Tibial nerve (tissue), 4 donors: ENCODE results near the gene GP1BA. TPM values are rescaled to one million over a fixed set of nuclear protein-coding genes. Genes with fewer than 3 reads are reported as not detected.

Experiments
- DNase-seq, 2 donors: peaks; one replicate each; pipeline ENCODE4 v3.0.0-alpha.2; 2019; ENCODE audit warnings: low spot score in 2 of 2
- H3K27ac ChIP-seq, 4 donors: fragments of 200-600 bp; sonication (generic) in 3 of 4; one replicate each; pipeline ENCODE4 v1.5.1; 2017 to 2019; ENCODE audit warnings: mild to moderate bottlenecking in 1 of 4
- H3K27me3 ChIP-seq, 2 donors: fragments of 200-600 bp; sonication (generic) in 1 of 2; one replicate each; pipeline versions ENCODE4 v1.5.1 to v1.6.0; 2017 to 2019
- H3K36me3 ChIP-seq, 3 donors: fragments of 200-600 bp; sonication (generic); one replicate each; pipeline ENCODE4 v1.5.1; 2018 to 2019
- H3K4me1 ChIP-seq, 4 donors: fragments of 200-600 bp; sonication (generic) in 3 of 4; one replicate each; pipeline ENCODE4 v1.5.1; 2017 to 2019
- H3K4me3 ChIP-seq, 4 donors: fragments of 200-600 bp; sonication (generic) in 3 of 4; one replicate each; pipeline ENCODE4 v1.5.1; 2017 to 2019; ENCODE audit warnings: mild to moderate bottlenecking in 1 of 4, moderate library complexity in 1 of 4
- H3K9me3 ChIP-seq, 4 donors: fragments of 200-600 bp; sonication (generic) in 3 of 4; one replicate each; pipeline ENCODE4 v1.5.1; 2017 to 2019
- CTCF ChIP-seq, 5 experiments: fragments of 200-600 bp in 3 of 5; fragments of 450-650 bp in 2 of 5; sonication (generic) in 3 of 5; IDR thresholded peaks; one replicate each; pipeline ENCODE4 v1.5.1; 2016 to 2019; ENCODE audit warnings: antibody characterized with exemption in 5 of 5, mild to moderate bottlenecking in 3 of 5, moderate library complexity in 2 of 5
- EP300 ChIP-seq, 2 donors: sonication (generic); formaldehyde crosslinking; IDR thresholded peaks; one replicate each; pipeline ENCODE4 v1.6.1; 2017; ENCODE audit warnings: antibody characterized with exemption in 2 of 2, mild to moderate bottlenecking in 1 of 2
- POLR2A ChIP-seq, 2 donors: fragments of 450-650 bp; IDR thresholded peaks; one replicate each; pipeline ENCODE4 v1.6.1; 2017; ENCODE audit warnings: antibody characterized with exemption in 2 of 2, mild to moderate bottlenecking in 2 of 2, moderate library complexity in 2 of 2
- WGBS, 2 donors: methylation state at CpG; one replicate each; pipeline ENCODE4 v1.1.5; 2018; 5-methylcytosine and 5-hydroxymethylcytosine counted together
- small RNA-seq: library from RNA; depleted of rRNA; stranded (forward); fragments of <200 nt; gene quantifications from one replicate; pipeline ENCODE3, GENCODE V24; 2016
- total RNA-seq, 4 donors: library from RNA; depleted of rRNA; stranded (reverse); fragments of >200 nt; gene quantifications; one replicate each; pipeline ENCODE4 v1.1.0, GENCODE V29; 2016

Gene GP1BA
- total RNA-seq, 4 donors from 2014 or later = not detected

- TF ChIP-seq EP300 (IDR thresholded peaks at IDR 0.05) = no peak
- peak; percentile 68 to 75 (median 73) for TF ChIP-seq CTCF (IDR thresholded peaks at IDR 0.05)
- Histone ChIP-seq H3K4me3 (no peak overlapping the region), H3K4me1 (peaks cover 0 to 12% (median 0%) of the 10 kb centered on the region in 4 donors), H3K36me3 (peaks cover 2 to 95% (median 16%) of the 10 kb centered on the region in 3 donors), H3K27ac (no peak overlapping the region), H3K27me3 (no peaks in the 10 kb centered on the region), H3K9me3 (no peaks in the 10 kb centered on the region)
- peak in 1 of 2 donors; percentile 71 for DNase-seq
- 41 to 43% methylated on average over 6 of the region's 6 CpGs for WGBS, 2 donors
Measured at GRCh38 chr17:4980644-4981216, 48.7 kb downstream of the GP1BA start.

GRCh38 chr17:4982305-4982704 is 50.2 kb downstream of the GP1BA start:
- Histone ChIP-seq H3K36me3 (peaks cover 2 to 81% (median 16%) of the 10 kb centered on the region in 3 donors), H3K27me3 (no peaks in the 10 kb centered on the region), H3K9me3 (no peaks in the 10 kb centered on the region), H3K4me1 (peaks cover 0 to 25% (median 9%) of the 10 kb centered on the region in 4 donors), H3K4me3 (no peak overlapping the region), H3K27ac (no peak overlapping the region)
- WGBS, 2 donors = 43 to 56% methylated on average over 5 of the region's 5 CpGs
- no peak for TF ChIP-seq POLR2A (IDR thresholded peaks at IDR 0.05)
- TF ChIP-seq EP300 (IDR thresholded peaks at IDR 0.05) = no peak
- no peak for TF ChIP-seq CTCF (IDR thresholded peaks at IDR 0.05)
- DNase-seq = no peak

Small RNA genes within 50 kb of the gene (small RNA-seq; reads per million reads assigned to genes)
- gene MIR6864 (not detected), gene MIR6865 (not detected)

Other genes with a start within 250 kb of the GP1BA start
- gene PELP1, start 228.1 kb upstream of the GP1BA start, total RNA-seq = 10 to 100 TPM; 27.1 to 95.1 (median 29.1) TPM
- 100 to 1,000 TPM in 1 of 4 donors, 10 to 100 TPM in 3; 50.2 to 103 (median 57.4) TPM for gene ARRB2, start 221.6 kb upstream of the GP1BA start, total RNA-seq
- gene MED11, start 200.8 kb upstream of the GP1BA start, total RNA-seq = 10 to 100 TPM; 20.8 to 32.8 (median 28.4) TPM
- gene ZMYND15, start 192.4 kb upstream of the GP1BA start, total RNA-seq = under 1 TPM in 3 of 4 donors, not detected in 1; 0.42 to 0.66 (median 0.59) TPM
- 10 to 100 TPM in 3 of 4 donors, 1 to 10 TPM in 1; 5.7 to 27.3 (median 13.6) TPM for gene CXCL16, start 192.3 kb upstream of the GP1BA start, total RNA-seq
- not detected for gene TM4SF5, start 160.4 kb upstream of the GP1BA start, total RNA-seq
- 1 to 10 TPM in 3 of 4 donors, not detected in 1; 1.4 to 6.0 (median 1.9) TPM for gene VMO1, start 145.9 kb upstream of the GP1BA start, total RNA-seq
- gene GLTPD2, start 143.3 kb upstream of the GP1BA start, total RNA-seq = not detected
- 100 to 1,000 TPM; 100 to 171 (median 122) TPM for gene PSMB6, start 136.1 kb upstream of the GP1BA start, total RNA-seq
- gene PLD2, start 125.1 kb upstream of the GP1BA start, total RNA-seq = 10 to 100 TPM; 17.2 to 63.0 (median 30.1) TPM
- gene MINK1, start 98.9 kb upstream of the GP1BA start, total RNA-seq = 10 to 100 TPM; 57.1 to 94.3 (median 85.7) TPM
- gene C17orf107, start 32.7 kb upstream of the GP1BA start, total RNA-seq = 1 to 10 TPM in 3 of 4 donors, under 1 TPM in 1; 0.90 to 2.0 (median 1.3) TPM
- gene CHRNE, start 29.2 kb upstream of the GP1BA start, total RNA-seq = 1 to 10 TPM in 2 of 4 donors, under 1 TPM in 2; 0.22 to 2.5 (median 1.0) TPM
- gene SLC25A11, start 7.8 kb downstream of the GP1BA start, total RNA-seq = 10 to 100 TPM; 30.3 to 42.8 (median 32.3) TPM
- 10 to 100 TPM; 45.0 to 55.0 (median 51.4) TPM for gene RNF167, start 8.0 kb downstream of the GP1BA start, total RNA-seq
- gene PFN1, start 16.3 kb downstream of the GP1BA start, total RNA-seq = 1,000 to 10,000 TPM in 1 of 4 donors, 100 to 1,000 TPM in 3; 422 to 1,004 (median 483) TPM
- 10 to 100 TPM in 2 of 4 donors, 1 to 10 TPM in 2; 7.5 to 15.3 (median 10.2) TPM for gene ENO3, start 18.8 kb downstream of the GP1BA start, total RNA-seq
- 10 to 100 TPM; 36.9 to 70.0 (median 42.0) TPM for gene SPAG7, start 35.5 kb downstream of the GP1BA start, total RNA-seq
- gene CAMTA2, start 55.4 kb downstream of the GP1BA start, total RNA-seq = 10 to 100 TPM; 15.3 to 46.2 (median 22.5) TPM
- gene INCA1, start 65.2 kb downstream of the GP1BA start, total RNA-seq = 1 to 10 TPM; 1.2 to 1.8 (median 1.7) TPM
- 10 to 100 TPM; 78.0 to 89.7 (median 79.6) TPM for gene KIF1C, start 65.7 kb downstream of the GP1BA start, total RNA-seq
- gene SLC52A1, start 103.1 kb downstream of the GP1BA start, total RNA-seq = not detected
- 1 to 10 TPM; 2.5 to 7.1 (median 4.7) TPM for gene ZFP3, start 146.2 kb downstream of the GP1BA start, total RNA-seq
- gene ZNF232, start 179.6 kb downstream of the GP1BA start, total RNA-seq = 10 to 100 TPM in 2 of 4 donors, 1 to 10 TPM in 2; 7.3 to 16.4 (median 9.8) TPM
- gene USP6, start 183.8 kb downstream of the GP1BA start, total RNA-seq = 1 to 10 TPM in 1 of 4 donors, under 1 TPM in 1, not detected in 2; under 0.01 to 3.9 TPM